ENCODE measurements around the gene CPXM2. TPM values are rescaled to one million over a fixed set of nuclear protein-coding genes. Genes with fewer than 3 reads are reported as not detected.

The CPXM2 gene
- total and polyA plus RNA-seq, 2 donors: 5.8 to 6.9 TPM

DNA sequence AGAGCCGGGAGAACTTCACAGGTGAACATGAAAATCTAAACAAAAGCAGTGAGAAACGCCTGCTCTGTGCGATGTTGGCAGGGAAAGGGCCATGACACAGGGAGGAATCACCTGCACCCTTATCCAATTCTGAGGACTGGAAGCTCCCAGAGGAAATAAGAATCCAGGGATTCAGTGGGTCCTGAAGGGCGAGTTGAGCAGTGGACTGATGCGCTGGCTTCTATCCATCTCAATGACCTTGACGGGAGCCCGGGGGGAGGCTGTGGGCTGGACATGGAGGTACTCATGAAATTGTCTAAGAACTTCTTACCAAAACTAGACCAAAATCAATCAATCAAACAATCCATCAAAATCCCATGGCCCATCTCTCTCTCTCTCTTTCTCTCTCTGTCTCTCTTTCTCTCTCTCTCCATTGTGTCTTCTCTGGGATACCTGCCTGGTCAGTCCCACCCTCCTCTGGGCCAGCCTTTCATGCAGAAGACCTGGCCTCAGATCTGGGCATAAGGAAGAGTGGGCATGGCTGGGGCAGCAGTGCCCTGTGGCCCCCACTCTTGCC, 7.2 kb downstream of the CPXM2 start:
- H3K9me3 ChIP-seq (ENCODE audit: control insufficient read depth in 2 of 2, insufficient read depth in 1 of 2, low read length in 1 of 2): no peaks in the 10 kb centered on the region
- H3K27ac ChIP-seq (ENCODE audit: low read depth in 1 of 2, low read length in 1 of 2): no peak overlapping the region
- peaks cover 0 to under 1% of the 10 kb centered on the region in 2 donors for H3K27me3 ChIP-seq (ENCODE audit: control insufficient read depth in 2 of 2, insufficient read depth in 1 of 2, low read length in 1 of 2)
- no peak overlapping the region for H3K4me3 ChIP-seq (ENCODE audit: low read length in 2 of 2)
- DNase-seq (ENCODE audit: low read depth in 6 of 9, low spot score in 9 of 9): no peak
- no peaks in the 10 kb centered on the region for H3K36me3 ChIP-seq (ENCODE audit: control insufficient read depth in 2 of 2, insufficient read depth in 2 of 2, low read length in 1 of 2)
- WGBS: 91% methylated on average over 7 of the region's 7 CpGs
- no peaks in the 10 kb centered on the region for H3K4me1 ChIP-seq (ENCODE audit: control insufficient read depth in 2 of 2, insufficient read depth in 2 of 2, low read length in 2 of 2)

DNA sequence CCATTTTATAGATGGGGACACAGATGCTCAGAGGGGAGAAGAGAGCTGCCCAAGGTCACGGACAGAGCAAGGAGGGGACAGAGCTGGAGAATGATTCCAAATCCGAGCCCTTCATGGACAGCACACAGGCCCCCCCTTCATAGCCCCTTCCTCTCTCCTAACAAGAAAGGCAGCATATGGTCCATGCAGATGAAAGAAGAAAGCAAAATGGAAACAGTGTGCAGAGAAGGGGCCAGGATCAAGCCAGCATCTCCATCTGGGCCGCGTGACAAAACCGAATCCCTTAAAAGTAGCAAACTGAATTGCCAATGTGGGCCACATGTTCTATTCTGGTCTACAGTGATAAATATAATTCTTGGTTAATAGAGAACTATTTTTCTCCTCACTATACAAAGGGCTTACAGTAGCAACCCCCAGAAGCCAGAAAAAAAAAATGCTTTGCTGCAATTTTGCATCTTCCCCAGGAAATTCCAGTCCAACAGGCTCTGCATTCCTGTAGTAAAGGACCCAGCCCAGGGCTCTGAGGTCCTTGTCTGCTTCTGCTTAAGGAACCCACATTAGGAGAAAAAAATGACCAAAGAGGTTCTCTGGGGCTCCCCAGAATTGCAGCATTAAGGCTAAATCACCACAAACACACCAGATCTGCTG, 7.8 kb downstream of the CPXM2 start:
- Histone ChIP-seq H3K36me3 (ENCODE audit: control insufficient read depth in 2 of 2, insufficient read depth in 2 of 2, low read length in 1 of 2) (no peaks in the 10 kb centered on the region), H3K27ac (ENCODE audit: low read depth in 1 of 2, low read length in 1 of 2) (no peak overlapping the region), H3K27me3 (ENCODE audit: control insufficient read depth in 2 of 2, insufficient read depth in 1 of 2, low read length in 1 of 2) (no peaks in the 10 kb centered on the region), H3K4me3 (ENCODE audit: low read length in 2 of 2) (no peak overlapping the region), H3K9me3 (ENCODE audit: control insufficient read depth in 2 of 2, insufficient read depth in 1 of 2, low read length in 1 of 2) (no peaks in the 10 kb centered on the region), H3K4me1 (ENCODE audit: control insufficient read depth in 2 of 2, insufficient read depth in 2 of 2, low read length in 2 of 2) (no peaks in the 10 kb centered on the region)
- 97% methylated on average over 5 of the region's 5 CpGs for WGBS
- no peak for DNase-seq (ENCODE audit: low read depth in 6 of 9, low spot score in 9 of 9)

DNA sequence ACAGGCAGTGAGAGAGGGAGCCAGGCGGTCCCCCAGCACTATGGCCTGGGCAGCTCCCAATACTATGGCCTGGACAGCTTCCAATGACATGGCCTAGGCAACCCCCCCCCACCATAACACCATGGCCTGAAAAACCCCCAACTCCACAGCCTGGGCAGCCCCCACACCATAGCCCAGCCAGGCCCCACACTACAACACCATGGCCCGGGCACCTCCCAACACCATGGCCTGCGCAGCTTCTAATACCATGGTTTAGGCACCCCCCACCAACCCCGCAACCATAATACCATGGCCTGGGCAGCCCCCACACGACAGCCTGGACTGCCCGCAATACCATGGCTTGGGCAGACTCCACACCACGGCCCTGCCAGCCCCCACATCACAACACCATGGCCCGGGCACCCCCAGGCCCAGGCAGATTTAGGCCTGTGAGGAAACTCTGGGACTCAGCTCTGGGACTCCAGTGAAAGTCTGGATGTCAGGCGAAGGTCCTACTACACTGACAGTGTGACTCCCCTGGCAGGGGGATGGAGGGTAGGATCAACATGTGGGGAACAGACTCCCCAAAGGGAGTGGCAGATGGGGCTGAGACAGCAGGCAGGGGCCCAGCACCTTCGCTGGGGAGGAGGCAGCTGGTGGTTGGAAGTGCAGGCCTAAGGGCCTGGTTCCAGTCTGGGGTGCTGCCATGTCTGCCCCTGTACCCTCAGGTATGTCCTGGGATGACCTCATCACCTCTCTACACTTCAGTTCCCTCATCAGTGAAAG, 8.7 kb downstream of the CPXM2 start:
- 93% methylated on average over 10 of the region's 10 CpGs for WGBS
- no peak for DNase-seq (ENCODE audit: low read depth in 6 of 9, low spot score in 9 of 9)
- Histone ChIP-seq H3K4me1 (ENCODE audit: control insufficient read depth in 2 of 2, insufficient read depth in 2 of 2, low read length in 2 of 2) (no peaks in the 10 kb centered on the region), H3K4me3 (ENCODE audit: low read length in 2 of 2) (no peak overlapping the region), H3K27me3 (ENCODE audit: control insufficient read depth in 2 of 2, insufficient read depth in 1 of 2, low read length in 1 of 2) (no peaks in the 10 kb centered on the region), H3K9me3 (ENCODE audit: control insufficient read depth in 2 of 2, insufficient read depth in 1 of 2, low read length in 1 of 2) (no peaks in the 10 kb centered on the region), H3K27ac (ENCODE audit: low read depth in 1 of 2, low read length in 1 of 2) (no peak overlapping the region), H3K36me3 (ENCODE audit: control insufficient read depth in 2 of 2, insufficient read depth in 2 of 2, low read length in 1 of 2) (no peaks in the 10 kb centered on the region)

DNA sequence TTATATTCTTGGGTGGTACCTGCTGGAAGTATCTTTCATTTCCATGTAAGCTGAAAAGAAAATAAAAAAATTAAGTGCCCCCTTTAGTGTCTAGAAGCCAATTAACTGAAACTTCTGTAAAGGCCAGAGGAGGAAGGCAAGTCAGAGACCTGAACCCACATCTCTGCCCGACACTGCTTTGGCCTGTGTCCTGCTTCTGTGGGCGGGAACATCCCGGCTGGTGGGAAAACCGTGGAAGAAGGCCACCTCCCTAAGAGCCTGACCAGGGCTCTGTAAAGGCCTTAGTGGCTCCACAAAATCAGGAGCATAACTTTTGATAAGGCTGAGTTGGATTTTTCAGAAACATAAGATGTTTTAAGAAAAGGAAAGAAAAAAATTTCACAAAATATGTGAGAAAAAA, 9.4 kb downstream of the CPXM2 start:
- H3K27me3 ChIP-seq (ENCODE audit: control insufficient read depth in 2 of 2, insufficient read depth in 1 of 2, low read length in 1 of 2): no peaks in the 10 kb centered on the region
- no peaks in the 10 kb centered on the region for H3K9me3 ChIP-seq (ENCODE audit: control insufficient read depth in 2 of 2, insufficient read depth in 1 of 2, low read length in 1 of 2)
- H3K36me3 ChIP-seq (ENCODE audit: control insufficient read depth in 2 of 2, insufficient read depth in 2 of 2, low read length in 1 of 2): no peaks in the 10 kb centered on the region
- no peak overlapping the region for H3K27ac ChIP-seq (ENCODE audit: low read depth in 1 of 2, low read length in 1 of 2)
- 86% methylated on average over 4 of the region's 4 CpGs for WGBS
- DNase-seq (ENCODE audit: low read depth in 6 of 9, low spot score in 9 of 9): no peak
- no peaks in the 10 kb centered on the region for H3K4me1 ChIP-seq (ENCODE audit: control insufficient read depth in 2 of 2, insufficient read depth in 2 of 2, low read length in 2 of 2)
- H3K4me3 ChIP-seq (ENCODE audit: low read length in 2 of 2): no peak overlapping the region

DNA sequence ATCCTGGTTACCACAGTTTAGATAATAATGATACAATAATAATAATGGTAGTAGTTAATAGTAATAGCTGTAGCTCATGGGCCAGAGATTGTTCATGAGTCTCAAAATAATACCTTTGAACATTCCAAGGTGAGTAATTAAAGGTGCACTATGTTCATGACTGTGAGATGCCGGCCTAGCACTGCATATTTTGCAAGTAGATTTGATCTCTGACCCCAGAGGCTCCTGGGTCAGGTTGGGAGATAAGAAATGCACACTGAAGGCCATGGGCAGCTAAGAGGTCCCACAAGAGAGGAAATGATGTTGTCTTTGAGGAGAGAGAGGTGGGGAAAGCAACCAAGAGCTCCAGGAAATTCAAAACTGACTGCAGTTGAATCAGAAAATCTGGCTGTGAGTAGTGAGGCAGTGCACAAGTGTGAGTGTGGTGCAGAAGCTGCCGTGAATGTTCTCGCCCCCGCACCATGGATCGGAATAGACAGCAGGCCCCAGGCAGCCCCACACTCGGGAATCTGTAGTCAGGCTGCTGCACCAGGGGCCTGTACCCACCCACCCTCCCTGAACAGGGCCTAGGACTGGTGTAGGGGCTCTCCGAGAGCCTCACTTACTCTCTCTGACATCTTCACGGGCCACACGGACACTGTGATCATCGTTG, 11.9 kb downstream of the CPXM2 start:
- 92% methylated on average over 10 of the region's 10 CpGs for WGBS
- Histone ChIP-seq H3K4me3 (ENCODE audit: low read length in 2 of 2) (no peak overlapping the region), H3K9me3 (ENCODE audit: control insufficient read depth in 2 of 2, insufficient read depth in 1 of 2, low read length in 1 of 2) (no peaks in the 10 kb centered on the region), H3K27ac (ENCODE audit: low read depth in 1 of 2, low read length in 1 of 2) (no peak overlapping the region), H3K4me1 (ENCODE audit: control insufficient read depth in 2 of 2, insufficient read depth in 2 of 2, low read length in 2 of 2) (no peaks in the 10 kb centered on the region), H3K27me3 (ENCODE audit: control insufficient read depth in 2 of 2, insufficient read depth in 1 of 2, low read length in 1 of 2) (no peaks in the 10 kb centered on the region), H3K36me3 (ENCODE audit: control insufficient read depth in 2 of 2, insufficient read depth in 2 of 2, low read length in 1 of 2) (no peaks in the 10 kb centered on the region)
- no peak for DNase-seq (ENCODE audit: low read depth in 6 of 9, low spot score in 9 of 9)

DNA sequence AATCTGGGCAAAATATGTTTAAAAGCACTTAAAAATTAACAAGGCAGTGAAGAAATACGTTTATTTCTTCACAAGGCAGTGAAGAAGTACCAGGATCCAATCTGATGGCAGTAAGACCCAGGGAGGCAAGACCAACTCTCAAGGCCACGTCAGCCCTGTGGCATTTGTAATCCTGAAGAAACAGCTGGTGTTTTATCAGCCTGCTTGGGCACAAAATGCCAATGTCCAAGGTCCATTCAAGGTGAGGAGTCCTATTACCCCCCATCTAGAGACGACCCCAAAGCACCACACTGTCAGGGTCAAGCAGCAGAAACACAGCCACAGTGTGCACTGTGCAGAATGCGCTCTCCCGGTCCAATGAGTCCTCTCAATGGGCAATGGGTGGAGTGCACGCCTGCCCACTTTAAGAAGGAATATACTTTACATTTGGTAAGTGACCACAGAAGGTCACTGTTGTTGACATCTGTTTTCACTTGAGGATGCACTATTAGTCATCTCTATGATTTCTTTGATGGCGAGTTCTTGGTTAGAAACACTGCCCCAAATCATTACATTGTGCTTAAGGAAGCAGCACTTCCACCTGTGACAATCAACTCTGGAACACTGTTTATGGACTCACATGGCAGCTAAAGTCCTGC, 12.8 kb downstream of the CPXM2 start:
- no peaks in the 10 kb centered on the region for H3K9me3 ChIP-seq (ENCODE audit: control insufficient read depth in 2 of 2, insufficient read depth in 1 of 2, low read length in 1 of 2)
- H3K27ac ChIP-seq (ENCODE audit: low read depth in 1 of 2, low read length in 1 of 2): no peak overlapping the region
- 83% methylated on average over 7 of the region's 7 CpGs for WGBS
- H3K36me3 ChIP-seq (ENCODE audit: control insufficient read depth in 2 of 2, insufficient read depth in 2 of 2, low read length in 1 of 2): no peaks in the 10 kb centered on the region
- H3K27me3 ChIP-seq (ENCODE audit: control insufficient read depth in 2 of 2, insufficient read depth in 1 of 2, low read length in 1 of 2): no peaks in the 10 kb centered on the region
- no peak overlapping the region for H3K4me3 ChIP-seq (ENCODE audit: low read length in 2 of 2)
- DNase-seq (ENCODE audit: low read depth in 6 of 9, low spot score in 9 of 9): no peak
- no peaks in the 10 kb centered on the region for H3K4me1 ChIP-seq (ENCODE audit: control insufficient read depth in 2 of 2, insufficient read depth in 2 of 2, low read length in 2 of 2)

DNA sequence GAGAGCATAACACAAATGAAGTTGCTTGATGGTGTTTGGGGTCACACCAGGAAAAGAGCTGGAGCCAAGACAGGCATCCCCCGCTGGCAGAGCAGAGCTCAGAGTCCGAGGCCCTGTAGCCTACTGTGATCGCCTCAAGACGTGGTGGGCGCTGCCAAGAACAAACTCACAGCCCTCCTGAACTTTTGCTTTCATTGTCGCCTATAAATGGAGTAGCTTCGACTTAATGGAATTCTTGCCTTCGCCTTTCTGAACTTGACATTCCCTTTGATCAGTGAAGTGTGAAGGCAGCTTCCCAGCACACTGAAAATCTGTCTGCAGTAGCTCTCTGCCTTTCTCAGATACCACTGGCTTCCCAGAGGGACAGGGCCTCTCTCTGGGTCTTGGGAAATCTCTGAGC, 21.3 kb downstream of the CPXM2 start:
- Histone ChIP-seq H3K27me3 (ENCODE audit: control insufficient read depth in 2 of 2, insufficient read depth in 1 of 2, low read length in 1 of 2) (no peaks in the 10 kb centered on the region), H3K9me3 (ENCODE audit: control insufficient read depth in 2 of 2, insufficient read depth in 1 of 2, low read length in 1 of 2) (no peaks in the 10 kb centered on the region), H3K36me3 (ENCODE audit: control insufficient read depth in 2 of 2, insufficient read depth in 2 of 2, low read length in 1 of 2) (no peaks in the 10 kb centered on the region), H3K4me1 (ENCODE audit: control insufficient read depth in 2 of 2, insufficient read depth in 2 of 2, low read length in 2 of 2) (peaks cover 0 to 7% of the 10 kb centered on the region in 2 donors), H3K27ac (ENCODE audit: low read depth in 1 of 2, low read length in 1 of 2) (no peak overlapping the region), H3K4me3 (ENCODE audit: low read length in 2 of 2) (no peak overlapping the region)
- DNase-seq (ENCODE audit: low read depth in 6 of 9, low spot score in 9 of 9): no peak
- 86% methylated on average over 8 of the region's 8 CpGs for WGBS

DNA sequence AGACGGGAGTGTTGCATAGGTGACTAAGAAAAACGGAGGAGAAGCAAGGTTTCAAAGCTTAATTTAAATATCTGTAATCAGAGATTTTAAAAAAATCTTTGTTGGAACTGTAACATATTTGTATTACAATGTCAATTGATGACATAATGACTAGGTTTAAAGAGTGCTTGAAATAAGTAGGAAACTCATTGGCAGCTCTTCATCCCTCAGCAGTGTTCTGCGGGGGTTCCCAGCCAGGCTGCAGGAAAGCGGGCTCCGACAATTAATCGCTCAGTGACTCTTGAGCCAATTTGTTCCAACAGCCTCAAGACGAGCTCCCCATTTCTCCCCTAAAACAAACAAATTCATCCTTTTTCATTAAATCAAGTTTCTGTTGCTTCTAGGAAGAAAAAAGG, 22.6 kb downstream of the CPXM2 start:
- Histone ChIP-seq H3K4me1 (ENCODE audit: control insufficient read depth in 2 of 2, insufficient read depth in 2 of 2, low read length in 2 of 2) (peaks cover 0 to 7% of the 10 kb centered on the region in 2 donors), H3K27ac (ENCODE audit: low read depth in 1 of 2, low read length in 1 of 2) (no peak overlapping the region)
- 85% methylated on average over 7 of the region's 7 CpGs for WGBS

More for the DNA sequence above, 22.6 kb downstream of the CPXM2 start:
- Histone ChIP-seq H3K4me3 (ENCODE audit: low read length in 2 of 2) (no peak overlapping the region), H3K9me3 (ENCODE audit: control insufficient read depth in 2 of 2, insufficient read depth in 1 of 2, low read length in 1 of 2) (no peaks in the 10 kb centered on the region), H3K36me3 (ENCODE audit: control insufficient read depth in 2 of 2, insufficient read depth in 2 of 2, low read length in 1 of 2) (no peaks in the 10 kb centered on the region), H3K27me3 (ENCODE audit: control insufficient read depth in 2 of 2, insufficient read depth in 1 of 2, low read length in 1 of 2) (no peaks in the 10 kb centered on the region)
- no peak for DNase-seq (ENCODE audit: low read depth in 6 of 9, low spot score in 9 of 9)
